ENCODE data around the gene FOXK1. TPM values are rescaled to one million over a fixed set of nuclear protein-coding genes. Genes with fewer than 3 reads are reported as not detected.

Gene FOXK1
- total RNA-seq, 1 donor from 2014 or later: 17.2 TPM

GRCh38 chr7:4747013-4747412 lies 64.9 kb downstream of the FOXK1 start:
- Histone ChIP-seq H3K9ac (ENCODE audit: low read depth in 1 of 3, low read length in 3 of 3) (peak overlapping the region in 2 of 3 donors; percentile 50 to 51), H3K27ac (ENCODE audit: low read depth, low read length) (peak overlapping the region; percentile 97), H3K36me3 (ENCODE audit: control insufficient read depth in 3 of 3, insufficient read depth in 3 of 3, low read length in 3 of 3) (peaks cover 12 to 15% (median 12%) of the 10 kb centered on the region in 3 donors), H3K4me3 (ENCODE audit: low read length in 3 of 3) (no peak overlapping the region), H3K9me3 (ENCODE audit: control insufficient read depth in 3 of 3, low read length in 3 of 3) (no peaks in the 10 kb centered on the region), H3K4me1 (ENCODE audit: control insufficient read depth in 3 of 3, insufficient read depth in 3 of 3, low read length in 3 of 3) (peaks cover 29 to 38% (median 34%) of the 10 kb centered on the region in 3 donors), H3K27me3 (ENCODE audit: control insufficient read depth in 3 of 3, insufficient read depth in 3 of 3, low read length in 3 of 3) (no peaks in the 10 kb centered on the region)

- Histone ChIP-seq H3K9me3 (ENCODE audit: control insufficient read depth in 3 of 3, low read length in 3 of 3) (no peaks in the 10 kb centered on the region), H3K27ac (ENCODE audit: low read depth, low read length) (peak overlapping the region; percentile 58), H3K4me3 (ENCODE audit: low read length in 3 of 3) (no peak overlapping the region), H3K9ac (ENCODE audit: low read depth in 1 of 3, low read length in 3 of 3) (peak overlapping the region in 1 of 3 donors; percentile 2), H3K27me3 (ENCODE audit: control insufficient read depth in 3 of 3, insufficient read depth in 3 of 3, low read length in 3 of 3) (no peaks in the 10 kb centered on the region), H3K36me3 (ENCODE audit: control insufficient read depth in 3 of 3, insufficient read depth in 3 of 3, low read length in 3 of 3) (peaks cover 5 to 8% (median 8%) of the 10 kb centered on the region in 3 donors), H3K4me1 (ENCODE audit: control insufficient read depth in 3 of 3, insufficient read depth in 3 of 3, low read length in 3 of 3) (peaks cover 29 to 38% (median 34%) of the 10 kb centered on the region in 3 donors)
These were observed 65.7 kb downstream of the FOXK1 start for GRCh38 chr7:4747746-4748145.

GRCh38 chr7:4748231-4748681 lies 66.2 kb downstream of the FOXK1 start:
- H3K27me3 ChIP-seq (ENCODE audit: control insufficient read depth in 3 of 3, insufficient read depth in 3 of 3, low read length in 3 of 3): no peaks in the 10 kb centered on the region
- H3K9me3 ChIP-seq (ENCODE audit: control insufficient read depth in 3 of 3, low read length in 3 of 3): no peaks in the 10 kb centered on the region
- H3K27ac ChIP-seq (ENCODE audit: low read depth, low read length): peak overlapping the region; percentile 58
- H3K4me1 ChIP-seq (ENCODE audit: control insufficient read depth in 3 of 3, insufficient read depth in 3 of 3, low read length in 3 of 3): peaks cover 28 to 37% (median 31%) of the 10 kb centered on the region in 3 donors
- peaks cover 3 to 5% (median 4%) of the 10 kb centered on the region in 3 donors for H3K36me3 ChIP-seq (ENCODE audit: control insufficient read depth in 3 of 3, insufficient read depth in 3 of 3, low read length in 3 of 3)
- peak overlapping the region in 1 of 3 donors; percentile 2 for H3K9ac ChIP-seq (ENCODE audit: low read depth in 1 of 3, low read length in 3 of 3)
- no peak overlapping the region for H3K4me3 ChIP-seq (ENCODE audit: low read length in 3 of 3)

- no peaks in the 10 kb centered on the region for H3K27me3 ChIP-seq (ENCODE audit: control insufficient read depth in 3 of 3, insufficient read depth in 3 of 3, low read length in 3 of 3)
- H3K9me3 ChIP-seq (ENCODE audit: control insufficient read depth in 3 of 3, low read length in 3 of 3): no peaks in the 10 kb centered on the region
- peaks cover 19 to 34% (median 32%) of the 10 kb centered on the region in 3 donors for H3K4me1 ChIP-seq (ENCODE audit: control insufficient read depth in 3 of 3, insufficient read depth in 3 of 3, low read length in 3 of 3)
- no peak overlapping the region for H3K4me3 ChIP-seq (ENCODE audit: low read length in 3 of 3)
- peaks cover 6 to 7% (median 6%) of the 10 kb centered on the region in 3 donors for H3K36me3 ChIP-seq (ENCODE audit: control insufficient read depth in 3 of 3, insufficient read depth in 3 of 3, low read length in 3 of 3)
- peak overlapping the region; percentile 18 for H3K27ac ChIP-seq (ENCODE audit: low read depth, low read length)
- no peak overlapping the region for H3K9ac ChIP-seq (ENCODE audit: low read depth in 1 of 3, low read length in 3 of 3)
These were observed 67.3 kb downstream of the FOXK1 start for GRCh38 chr7:4749363-4749762.

GRCh38 chr7:4749798-4750197 lies 67.7 kb downstream of the FOXK1 start:
- H3K4me1 ChIP-seq (ENCODE audit: control insufficient read depth in 3 of 3, insufficient read depth in 3 of 3, low read length in 3 of 3): peaks cover 15 to 30% (median 28%) of the 10 kb centered on the region in 3 donors
- no peaks in the 10 kb centered on the region for H3K27me3 ChIP-seq (ENCODE audit: control insufficient read depth in 3 of 3, insufficient read depth in 3 of 3, low read length in 3 of 3)
- peaks cover 10 to 11% (median 10%) of the 10 kb centered on the region in 3 donors for H3K36me3 ChIP-seq (ENCODE audit: control insufficient read depth in 3 of 3, insufficient read depth in 3 of 3, low read length in 3 of 3)
- no peaks in the 10 kb centered on the region for H3K9me3 ChIP-seq (ENCODE audit: control insufficient read depth in 3 of 3, low read length in 3 of 3)
- no peak overlapping the region for H3K9ac ChIP-seq (ENCODE audit: low read depth in 1 of 3, low read length in 3 of 3)
- peak overlapping the region; percentile 18 for H3K27ac ChIP-seq (ENCODE audit: low read depth, low read length)
- no peak overlapping the region for H3K4me3 ChIP-seq (ENCODE audit: low read length in 3 of 3)

GRCh38 chr7:4751398-4751947 lies 69.4 kb downstream of the FOXK1 start:
- Histone ChIP-seq H3K4me3 (ENCODE audit: low read length in 3 of 3) (no peak overlapping the region), H3K4me1 (ENCODE audit: control insufficient read depth in 3 of 3, insufficient read depth in 3 of 3, low read length in 3 of 3) (peaks cover 15 to 23% (median 20%) of the 10 kb centered on the region in 3 donors), H3K9me3 (ENCODE audit: control insufficient read depth in 3 of 3, low read length in 3 of 3) (no peaks in the 10 kb centered on the region), H3K36me3 (ENCODE audit: control insufficient read depth in 3 of 3, insufficient read depth in 3 of 3, low read length in 3 of 3) (peaks cover 21 to 24% (median 22%) of the 10 kb centered on the region in 3 donors), H3K27me3 (ENCODE audit: control insufficient read depth in 3 of 3, insufficient read depth in 3 of 3, low read length in 3 of 3) (no peaks in the 10 kb centered on the region), H3K9ac (ENCODE audit: low read depth in 1 of 3, low read length in 3 of 3) (no peak overlapping the region), H3K27ac (ENCODE audit: low read depth, low read length) (no peak overlapping the region)

GRCh38 chr7:4753598-4754432 lies 71.7 kb downstream of the FOXK1 start:
- H3K9ac ChIP-seq (ENCODE audit: low read depth in 1 of 3, low read length in 3 of 3): no peak overlapping the region
- H3K4me3 ChIP-seq (ENCODE audit: low read length in 3 of 3): no peak overlapping the region
- peaks cover under 1 to 10% (median 9%) of the 10 kb centered on the region in 3 donors for H3K4me1 ChIP-seq (ENCODE audit: control insufficient read depth in 3 of 3, insufficient read depth in 3 of 3, low read length in 3 of 3)
- peaks cover 35 to 40% (median 36%) of the 10 kb centered on the region in 3 donors for H3K36me3 ChIP-seq (ENCODE audit: control insufficient read depth in 3 of 3, insufficient read depth in 3 of 3, low read length in 3 of 3)
- no peak overlapping the region for H3K27ac ChIP-seq (ENCODE audit: low read depth, low read length)
- no peaks in the 10 kb centered on the region for H3K9me3 ChIP-seq (ENCODE audit: control insufficient read depth in 3 of 3, low read length in 3 of 3)
- no peaks in the 10 kb centered on the region for H3K27me3 ChIP-seq (ENCODE audit: control insufficient read depth in 3 of 3, insufficient read depth in 3 of 3, low read length in 3 of 3)

GRCh38 chr7:4754433-4755010 lies 72.4 kb downstream of the FOXK1 start:
- H3K27me3 ChIP-seq (ENCODE audit: control insufficient read depth in 3 of 3, insufficient read depth in 3 of 3, low read length in 3 of 3): no peaks in the 10 kb centered on the region
- no peaks in the 10 kb centered on the region for H3K9me3 ChIP-seq (ENCODE audit: control insufficient read depth in 3 of 3, low read length in 3 of 3)
- H3K27ac ChIP-seq (ENCODE audit: low read depth, low read length): no peak overlapping the region
- H3K36me3 ChIP-seq (ENCODE audit: control insufficient read depth in 3 of 3, insufficient read depth in 3 of 3, low read length in 3 of 3): peaks cover 38 to 46% (median 38%) of the 10 kb centered on the region in 3 donors
- no peak overlapping the region for H3K4me3 ChIP-seq (ENCODE audit: low read length in 3 of 3)
- no peak overlapping the region for H3K9ac ChIP-seq (ENCODE audit: low read depth in 1 of 3, low read length in 3 of 3)
- H3K4me1 ChIP-seq (ENCODE audit: control insufficient read depth in 3 of 3, insufficient read depth in 3 of 3, low read length in 3 of 3): peaks cover 0 to 10% (median 9%) of the 10 kb centered on the region in 3 donors

- Histone ChIP-seq H3K27me3 (ENCODE audit: control insufficient read depth in 3 of 3, insufficient read depth in 3 of 3, low read length in 3 of 3) (no peaks in the 10 kb centered on the region), H3K9ac (ENCODE audit: low read depth in 1 of 3, low read length in 3 of 3) (no peak overlapping the region), H3K9me3 (ENCODE audit: control insufficient read depth in 3 of 3, low read length in 3 of 3) (no peaks in the 10 kb centered on the region), H3K4me3 (ENCODE audit: low read length in 3 of 3) (no peak overlapping the region), H3K27ac (ENCODE audit: low read depth, low read length) (no peak overlapping the region), H3K4me1 (ENCODE audit: control insufficient read depth in 3 of 3, insufficient read depth in 3 of 3, low read length in 3 of 3) (peaks cover 0 to 10% (median 9%) of the 10 kb centered on the region in 3 donors), H3K36me3 (ENCODE audit: control insufficient read depth in 3 of 3, insufficient read depth in 3 of 3, low read length in 3 of 3) (peaks cover 43 to 51% (median 43%) of the 10 kb centered on the region in 3 donors)
These were observed 73.0 kb downstream of the FOXK1 start for GRCh38 chr7:4755045-4755444.

All from skeletal muscle tissue (tissue), 4 donors.